ENCODE data around the gene WIPF1.

The WIPF1 gene

GRCh38 chr2:174611854-174612253, 14.2 kb upstream of the WIPF1 start:
- Histone ChIP-seq H3K4me3 (ENCODE audit: low read length) (no peak overlapping the region), H4K20me1 (ENCODE audit: insufficient read depth, low read length) (no peaks in the 10 kb centered on the region), H3K27ac (ENCODE audit: low read length) (no peak overlapping the region)

GRCh38 chr2:174611006-174611405, 13.4 kb upstream of the WIPF1 start:
- no peaks in the 10 kb centered on the region for H3K79me2 ChIP-seq (ENCODE audit: low read length)
- no peaks in the 10 kb centered on the region for H4K20me1 ChIP-seq (ENCODE audit: insufficient read depth, low read length)
- no peak overlapping the region for H3K4me2 ChIP-seq (ENCODE audit: low read length)
- no peaks in the 10 kb centered on the region for H3K9me3 ChIP-seq (ENCODE audit: insufficient read depth, low read length)
- peaks cover 60% of the 10 kb centered on the region for H3K4me1 ChIP-seq (ENCODE audit: low read length)
- peaks cover 4% of the 10 kb centered on the region for H3K36me3 ChIP-seq (replicated peaks; ENCODE audit: low read depth, low read length)
- no peak overlapping the region for H3K27ac ChIP-seq (ENCODE audit: low read length)
- H3K9ac ChIP-seq (ENCODE audit: low read length): no peak overlapping the region
- no peak for TF ChIP-seq EZH2phosphoT487 (IDR thresholded peaks at IDR 0.05; ENCODE audit: low read depth)
- no peak overlapping the region for H3K4me3 ChIP-seq (ENCODE audit: low read length)
- no peaks in the 10 kb centered on the region for H3K27me3 ChIP-seq (ENCODE audit: low read depth, low read length)
- no peak overlapping the region for H2AFZ ChIP-seq (ENCODE audit: low read depth, low read length)

More at GRCh38 chr2:174611854-174612253, 14.2 kb upstream of the WIPF1 start:
- no peak overlapping the region for H2AFZ ChIP-seq (ENCODE audit: low read depth, low read length)
- H3K9me3 ChIP-seq (ENCODE audit: insufficient read depth, low read length): no peaks in the 10 kb centered on the region
- H3K79me2 ChIP-seq (ENCODE audit: low read length): no peaks in the 10 kb centered on the region
- H3K36me3 ChIP-seq (replicated peaks; ENCODE audit: low read depth, low read length): peaks cover 4% of the 10 kb centered on the region
- TF ChIP-seq EZH2phosphoT487 (IDR thresholded peaks at IDR 0.05; ENCODE audit: low read depth) (no peak), CTCF (IDR thresholded peaks at IDR 0.05; ENCODE audit: low read depth, low read length) (no peak)
- H3K4me1 ChIP-seq (ENCODE audit: low read length): peaks cover 51% of the 10 kb centered on the region
- H3K9ac ChIP-seq (ENCODE audit: low read length): no peak overlapping the region
- no peak overlapping the region for H3K4me2 ChIP-seq (ENCODE audit: low read length)
- no peaks in the 10 kb centered on the region for H3K27me3 ChIP-seq (ENCODE audit: low read depth, low read length)

- no peaks in the 10 kb centered on the region for H4K20me1 ChIP-seq (ENCODE audit: insufficient read depth, low read length)
- H3K27me3 ChIP-seq (ENCODE audit: low read depth, low read length): no peaks in the 10 kb centered on the region
- H3K36me3 ChIP-seq (replicated peaks; ENCODE audit: low read depth, low read length): peaks cover 4% of the 10 kb centered on the region
- H3K9me3 ChIP-seq (ENCODE audit: insufficient read depth, low read length): no peaks in the 10 kb centered on the region
- no peak overlapping the region for H3K27ac ChIP-seq (ENCODE audit: low read length)
- no peaks in the 10 kb centered on the region for H3K79me2 ChIP-seq (ENCODE audit: low read length)
- no peak for TF ChIP-seq CTCF (IDR thresholded peaks at IDR 0.05; ENCODE audit: low read depth, low read length)
- no peak overlapping the region for H3K4me2 ChIP-seq (ENCODE audit: low read length)
- no peak overlapping the region for H3K4me3 ChIP-seq (ENCODE audit: low read length)
- H2AFZ ChIP-seq (ENCODE audit: low read depth, low read length): no peak overlapping the region
- peaks cover 65% of the 10 kb centered on the region for H3K4me1 ChIP-seq (ENCODE audit: low read length)
- H3K9ac ChIP-seq (ENCODE audit: low read length): no peak overlapping the region
Measured at GRCh38 chr2:174610243-174610995, 12.8 kb upstream of the WIPF1 start.

- Histone ChIP-seq H3K9me3 (ENCODE audit: insufficient read depth, low read length) (no peaks in the 10 kb centered on the region), H3K4me2 (ENCODE audit: low read length) (peak overlapping the region; percentile 73), H3K79me2 (ENCODE audit: low read length) (no peaks in the 10 kb centered on the region), H3K4me1 (ENCODE audit: low read length) (peaks cover 66% of the 10 kb centered on the region), H3K9ac (ENCODE audit: low read length) (no peak overlapping the region; the same call in 1 of the 2 replicates), H3K27ac (ENCODE audit: low read length) (peak overlapping the region; percentile 87), H3K4me3 (ENCODE audit: low read length) (no peak overlapping the region), H2AFZ (ENCODE audit: low read depth, low read length) (no peak overlapping the region), H3K27me3 (ENCODE audit: low read depth, low read length) (no peaks in the 10 kb centered on the region), H3K36me3 (replicated peaks; ENCODE audit: low read depth, low read length) (peaks cover 4% of the 10 kb centered on the region), H4K20me1 (ENCODE audit: insufficient read depth, low read length) (no peaks in the 10 kb centered on the region)
- no peak for TF ChIP-seq EZH2phosphoT487 (IDR thresholded peaks at IDR 0.05; ENCODE audit: low read depth)
- TF ChIP-seq CTCF (IDR thresholded peaks at IDR 0.05; ENCODE audit: low read depth, low read length): no peak
Measured at GRCh38 chr2:174609261-174609660, 11.7 kb upstream of the WIPF1 start.

Measured in OCI-LY3 (cell line).